Body of pancreas (tissue), 4 donors: ENCODE results near the gene PRKCB. TPM values are rescaled to one million over a fixed set of nuclear protein-coding genes. Genes with fewer than 3 reads are reported as not detected.

Source experiments
- ATAC-seq: fragments of 150-250 bp; one replicate; pipeline ENCODE4 v1.9.1; 2016
- DNase-seq, 4 donors: peaks; one replicate each; pipeline ENCODE4 v3.0.0-alpha.2; 2019
- H3K27ac ChIP-seq, 4 donors: fragments of 200-600 bp; sonication (generic); 1 replicate in 3 of 4; 2 replicates in 1 of 4; pipeline versions ENCODE4 v1.5.1 to v1.6.1; 2016 to 2019; ENCODE audit warnings: mild to moderate bottlenecking in 1 of 4, mixed read lengths in 1 of 4, moderate library complexity in 1 of 4
- H3K27me3 ChIP-seq, 2 donors: fragments of 200-600 bp; sonication (generic); one replicate each; pipeline ENCODE4 v1.6.0; 2016; ENCODE audit warnings: mild to moderate bottlenecking in 1 of 2
- H3K36me3 ChIP-seq, 2 donors: fragments of 200-600 bp; sonication (generic); replicated peaks in 1 of 2; 2 replicates each; pipeline ENCODE4 v1.5.1; 2016; ENCODE audit warnings: low read depth in 2 of 2; ENCODE audit not compliant: insufficient read depth in 1 of 2
- H3K4me1 ChIP-seq: fragments of 200-600 bp; sonication (generic); one replicate; pipeline ENCODE4 v1.6.0; 2016
- H3K4me3 ChIP-seq, 2 donors: fragments of 200-600 bp; sonication (generic); 1 replicate in 1 of 2; 2 replicates in 1 of 2; pipeline ENCODE4 v1.5.1; 2016 to 2019
- H3K9me3 ChIP-seq, 3 donors: fragments of 200-600 bp; sonication (generic); 1 replicate in 2 of 3; 2 replicates in 1 of 3; pipeline ENCODE4 v1.5.1; 2016
- CTCF ChIP-seq, 7 experiments: fragments of 450-650 bp in 4 of 7; fragments of 200-600 bp in 3 of 7; sonication (generic) in 3 of 7; IDR thresholded peaks; one replicate each; pipeline ENCODE4 v1.5.1; 2016 to 2019; ENCODE audit warnings: antibody characterized with exemption in 7 of 7
- POLR2A ChIP-seq, 3 donors: fragments of 450-650 bp; IDR thresholded peaks; one replicate each; pipeline ENCODE4 v1.6.1; 2016; ENCODE audit warnings: antibody characterized with exemption in 3 of 3, mild to moderate bottlenecking in 2 of 3
- WGBS, 2 donors: methylation state at CpG; one replicate each; pipeline ENCODE4 v1.1.5; 2017; 5-methylcytosine and 5-hydroxymethylcytosine counted together
- intact Hi-C: fragments of 100-400 bp; cut with DNase I; formaldehyde crosslinking; loops from one replicate; pipeline ENCODE4 v1.15.1; 2023
- total RNA-seq, 2 donors: library from RNA; depleted of rRNA; stranded (reverse); fragments of >200 nt; gene quantifications; one replicate each; pipeline ENCODE4 v1.1.0, GENCODE V29; 2016

PRKCB gene
- total RNA-seq, 2 donors from 2014 or later, result 0.33 to 10.6 TPM

- no peak overlapping the region for H3K27ac ChIP-seq
- no peak for ATAC-seq
- H3K9me3 ChIP-seq, result no peaks in the 10 kb centered on the region
- H3K4me3 ChIP-seq, result no peak overlapping the region
- intact Hi-C loops, result no loop called here
- H3K36me3 ChIP-seq, result no peaks in the 10 kb centered on the region
- no peaks in the 10 kb centered on the region for H3K4me1 ChIP-seq
- no peak for DNase-seq
- H3K27me3 ChIP-seq, result no peaks in the 10 kb centered on the region
- 53 to 55% methylated on average over 9 of the region's 9 CpGs for WGBS, 2 donors
- TF ChIP-seq CTCF (IDR thresholded peaks at IDR 0.05) (no peak), POLR2A (IDR thresholded peaks at IDR 0.05) (no peak)
Measured at GRCh38 chr16:23848958-23849357, 13.2 kb downstream of the PRKCB start.

GRCh38 chr16:23852794-23853562, 17.2 kb downstream of the PRKCB start:
- no peaks in the 10 kb centered on the region for H3K9me3 ChIP-seq
- no peak overlapping the region for H3K27ac ChIP-seq
- H3K4me3 ChIP-seq, result no peak overlapping the region
- 20 to 45% methylated on average over 5 of the region's 5 CpGs for WGBS, 2 donors
- DNase-seq, result no peak
- no peaks in the 10 kb centered on the region for H3K4me1 ChIP-seq
- no peaks in the 10 kb centered on the region for H3K36me3 ChIP-seq
- no peaks in the 10 kb centered on the region for H3K27me3 ChIP-seq
- intact Hi-C loops, result no loop called here
- ATAC-seq, result no peak
- TF ChIP-seq CTCF (IDR thresholded peaks at IDR 0.05), result no peak
- TF ChIP-seq POLR2A (IDR thresholded peaks at IDR 0.05), result no peak

- Histone ChIP-seq H3K9me3 (no peaks in the 10 kb centered on the region), H3K4me3 (no peak overlapping the region), H3K4me1 (no peaks in the 10 kb centered on the region), H3K27me3 (no peaks in the 10 kb centered on the region), H3K36me3 (no peaks in the 10 kb centered on the region), H3K27ac (no peak overlapping the region)
- 43 to 49% methylated on average over 5 of the region's 5 CpGs for WGBS, 2 donors
- ATAC-seq, result no peak
- TF ChIP-seq CTCF (IDR thresholded peaks at IDR 0.05), result no peak
- TF ChIP-seq POLR2A (IDR thresholded peaks at IDR 0.05), result no peak
- DNase-seq, result peak in 1 of 4 donors; percentile 48
- intact Hi-C loops, result no loop called here
Measured at GRCh38 chr16:23855010-23855409, 19.2 kb downstream of the PRKCB start.

GRCh38 chr16:23856251-23856709, 20.5 kb downstream of the PRKCB start:
- intact Hi-C loops, result no loop called here

More at GRCh38 chr16:23856251-23856709, 20.5 kb downstream of the PRKCB start:
- H3K36me3 ChIP-seq, result no peaks in the 10 kb centered on the region
- ATAC-seq, result no peak
- H3K4me1 ChIP-seq, result no peaks in the 10 kb centered on the region
- H3K27ac ChIP-seq, result no peak overlapping the region
- no peaks in the 10 kb centered on the region for H3K27me3 ChIP-seq
- no peak for DNase-seq
- WGBS, 2 donors, result 60 to 65% methylated on average over 2 of the region's 2 CpGs
- TF ChIP-seq CTCF (IDR thresholded peaks at IDR 0.05) (no peak), POLR2A (IDR thresholded peaks at IDR 0.05) (no peak)
- no peaks in the 10 kb centered on the region for H3K9me3 ChIP-seq
- H3K4me3 ChIP-seq, result no peak overlapping the region
